ENCODE results near the gene ZNF26. TPM values are rescaled to one million over a fixed set of nuclear protein-coding genes. Genes with fewer than 3 reads are reported as not detected.
"Not testable (repeated sequence)": the region's sequence is repeated elsewhere in the genome, so short reads cannot be mapped to it uniquely, and the experiment has no call there.

The ZNF26 gene
- total RNA-seq, 1 donor from 2014 or later: 24.9 TPM

DNA sequence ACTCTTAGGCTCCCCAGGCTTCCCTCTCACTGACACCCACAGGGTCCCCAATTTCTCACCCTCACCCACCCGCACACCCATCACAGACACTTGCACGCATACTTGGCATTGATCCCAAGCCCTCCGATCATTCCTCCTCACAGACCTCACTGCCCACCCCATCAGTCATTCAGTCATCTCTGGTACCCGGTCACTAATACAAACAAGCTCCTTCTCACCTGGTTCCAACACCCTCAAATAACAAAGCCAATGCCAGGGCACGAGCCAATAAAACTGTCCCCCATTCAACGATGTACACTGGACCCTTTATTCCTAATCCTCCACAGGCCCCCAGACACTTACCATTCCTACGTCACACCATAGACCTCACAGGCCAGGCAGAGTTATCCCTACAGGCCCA, 32.4 kb upstream of the ZNF26 start:
- TF ChIP-seq CTCF (IDR thresholded peaks at IDR 0.05): no peak
- Mint-ChIP-seq H3K27ac (no peak overlapping the region), H3K4me3 (no peak overlapping the region), H3K4me1 (peaks cover 32% of the 10 kb centered on the region), H3K27me3 (no peaks in the 10 kb centered on the region), H3K9me3 (no peaks in the 10 kb centered on the region), H3K36me3 (ENCODE audit: low read depth) (peaks cover 21% of the 10 kb centered on the region)
- POLR2A ChIA-PET: no interaction called here
- intact Hi-C loops (cut with micrococcal nuclease): no loop called here
- CTCF ChIA-PET: no interaction called here
- DNase-seq (no peak), ATAC-seq (ENCODE audit: low read depth) (no peak)

- POLR2A ChIA-PET: interaction anchor here (0.9 to 2.9 kb wide), 2 partner anchors 32 to 82 kb away, joined by 3 to 20 read pairs; partner anchors contain the start of gene ZNF26
- no peak for DNase-seq
Measured at GRCh38 chr12:132954471-132955048, 31.6 kb upstream of the ZNF26 start.

DNA sequence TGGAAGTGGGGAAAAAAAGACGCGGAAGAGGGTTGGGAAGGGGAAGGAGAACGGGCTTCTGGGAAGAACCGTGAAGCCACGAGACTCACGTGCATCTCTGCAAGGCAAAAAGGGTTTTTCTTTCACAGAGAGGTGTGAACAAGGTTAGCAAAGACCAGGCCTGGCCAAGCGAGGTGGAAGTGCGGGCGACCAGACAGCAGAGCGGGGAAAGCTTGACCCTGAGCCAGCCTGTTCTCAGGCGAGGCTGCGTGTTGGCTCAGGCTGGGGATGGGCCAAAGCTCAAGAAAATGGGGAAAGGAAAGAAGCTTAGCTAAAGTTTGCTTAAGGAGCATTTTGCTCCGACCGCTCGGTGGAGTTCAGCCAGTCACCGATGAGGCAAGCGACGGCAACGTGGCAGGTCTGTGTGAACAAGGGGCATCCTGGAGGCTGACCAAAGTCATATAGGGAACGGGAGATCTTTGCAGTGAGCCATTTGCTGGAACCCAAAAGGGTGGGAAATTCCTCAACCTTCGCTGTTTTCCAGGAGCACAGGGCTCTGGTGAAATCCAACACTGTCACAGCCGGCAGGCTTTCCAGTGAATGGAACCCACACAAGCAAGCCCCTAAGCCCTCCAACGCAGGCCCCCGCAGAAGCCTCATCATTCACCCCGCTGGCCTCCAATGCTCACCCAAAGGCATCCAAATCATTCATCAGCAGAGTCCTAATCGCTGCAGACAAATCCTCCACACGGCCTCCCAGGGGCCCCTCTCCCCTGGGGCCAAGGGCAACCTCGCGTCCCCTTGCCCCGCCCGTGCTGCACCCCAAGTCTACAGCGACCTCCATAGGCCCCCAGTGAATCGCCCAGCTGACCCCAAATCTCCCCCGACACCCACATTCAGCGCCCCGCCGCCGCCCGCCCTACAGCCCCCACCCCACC, 30.8 kb upstream of the ZNF26 start:
- no peaks in the 10 kb centered on the region for H3K9me3 Mint-ChIP-seq
- ChIA-PET POLR2A (interaction anchor here (0.7 to 2.9 kb wide), 6 partner anchors 31 to 125 kb away, joined by 3 to 20 read pairs (median 6); partner anchors contain the start of genes CHFR and ZNF26), CTCF (interaction anchor here (1.3 kb wide), 1 partner anchor 226 kb away, joined by 3 read pairs; the partner anchor contains the start of gene ZNF268)
- intact Hi-C loops (cut with micrococcal nuclease): loop anchor here (1.0 to 2.0 kb wide), 9 partner anchors 31 to 226 kb away; partner anchors contain the start of genes CHFR, GOLGA3, ZNF10 and ZNF140
- peak overlapping the region; percentile 96 for H3K4me3 Mint-ChIP-seq
- TF ChIP-seq CTCF (IDR thresholded peaks at IDR 0.05): no peak
- H3K27me3 Mint-ChIP-seq: no peaks in the 10 kb centered on the region
- DNase-seq: no peak
- peaks cover 14% of the 10 kb centered on the region for H3K36me3 Mint-ChIP-seq (ENCODE audit: low read depth)
- peak overlapping the region; percentile 82 for H3K27ac Mint-ChIP-seq
- H3K4me1 Mint-ChIP-seq: peaks cover 33% of the 10 kb centered on the region
- ATAC-seq (ENCODE audit: low read depth): peak; percentile 75

More at GRCh38 chr12:132954471-132955048, 31.6 kb upstream of the ZNF26 start:
- CTCF ChIA-PET: no interaction called here
- H3K4me3 Mint-ChIP-seq: peak overlapping the region; percentile 96
- peak overlapping the region; percentile 82 for H3K27ac Mint-ChIP-seq
- TF ChIP-seq CTCF (IDR thresholded peaks at IDR 0.05): no peak
- H3K27me3 Mint-ChIP-seq: no peaks in the 10 kb centered on the region
- ATAC-seq (ENCODE audit: low read depth): no peak
- H3K36me3 Mint-ChIP-seq (ENCODE audit: low read depth): peaks cover 13% of the 10 kb centered on the region
- intact Hi-C loops (cut with micrococcal nuclease): no loop called here
- H3K4me1 Mint-ChIP-seq: peaks cover 32% of the 10 kb centered on the region
- no peaks in the 10 kb centered on the region for H3K9me3 Mint-ChIP-seq

DNA sequence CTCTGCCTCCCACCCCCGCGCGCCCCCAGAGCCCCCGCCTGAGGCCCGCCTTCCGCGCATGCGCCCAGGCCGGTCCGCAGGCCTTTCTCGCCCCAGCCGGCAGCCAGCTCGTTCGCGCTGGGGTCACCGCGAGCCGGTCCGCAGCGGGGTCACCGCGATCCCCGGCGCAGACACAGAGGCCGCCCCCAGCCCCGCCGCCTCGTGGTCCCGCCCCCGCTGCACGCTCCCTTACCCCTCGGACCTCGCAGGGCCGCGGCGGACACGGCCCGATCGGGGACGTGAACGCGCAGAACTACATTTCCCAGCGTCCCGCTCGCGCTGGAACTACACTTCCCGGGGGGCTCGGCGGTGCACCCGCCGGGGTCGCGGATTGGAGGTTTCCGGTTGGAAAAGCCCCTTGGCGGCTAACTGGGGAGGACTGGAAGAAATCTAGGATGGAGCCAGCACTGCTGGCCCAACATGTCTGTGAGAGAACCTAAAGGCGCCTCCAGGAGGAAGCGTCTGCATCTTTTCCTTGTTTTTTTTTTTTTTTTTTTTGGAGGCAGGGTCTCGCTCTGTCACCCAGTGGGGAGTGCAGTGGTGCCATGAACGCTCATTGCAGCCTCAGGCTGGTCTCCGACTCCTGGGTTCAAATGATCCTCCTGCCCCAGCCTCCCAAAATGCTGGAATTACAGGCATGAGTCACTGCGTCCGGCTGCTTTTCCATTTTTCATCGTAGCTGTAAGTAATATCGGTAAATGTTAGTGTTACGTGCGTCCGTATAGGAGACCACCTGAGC, 30.0 kb upstream of the ZNF26 start, which contains the start of gene ZNF605:
ZNF605 (minus strand) TSS at position 296 of the 778 bp plus-strand sequence. CDS start 10,671 bp downstream, outside the sequence.
- peak within 1 kb of the TSS; percentile 93 for H3K27ac Mint-ChIP-seq
- CTCF ChIA-PET: interaction anchor here (1.3 kb wide), 1 partner anchor 226 kb away, joined by 3 read pairs; the partner anchor contains the start of gene ZNF268
- intact Hi-C loops (cut with micrococcal nuclease): loop anchor here (1.0 to 2.0 kb wide), 9 partner anchors 30 to 225 kb away; partner anchors contain the start of genes CHFR, GOLGA3, ZNF10 and ZNF140
- POLR2A ChIA-PET: interaction anchor here (0.6 to 2.9 kb wide), 8 partner anchors 30 to 507 kb away, joined by 3 to 20 read pairs (median 6); partner anchors contain the start of genes CHFR and ZNF26
- DNase-seq: peak; percentile 87
- H3K27me3 Mint-ChIP-seq: no peaks in the 10 kb centered on the region
- peak; percentile 89 for ATAC-seq (ENCODE audit: low read depth)
- peaks cover 14% of the 10 kb centered on the region for H3K36me3 Mint-ChIP-seq (ENCODE audit: low read depth)
- H3K4me1 Mint-ChIP-seq: peaks cover 33% of the 10 kb centered on the region
- no peaks in the 10 kb centered on the region for H3K9me3 Mint-ChIP-seq
- peak within 1 kb of the TSS; percentile 96 for H3K4me3 Mint-ChIP-seq
- TF ChIP-seq CTCF (IDR thresholded peaks at IDR 0.05): no peak

DNA sequence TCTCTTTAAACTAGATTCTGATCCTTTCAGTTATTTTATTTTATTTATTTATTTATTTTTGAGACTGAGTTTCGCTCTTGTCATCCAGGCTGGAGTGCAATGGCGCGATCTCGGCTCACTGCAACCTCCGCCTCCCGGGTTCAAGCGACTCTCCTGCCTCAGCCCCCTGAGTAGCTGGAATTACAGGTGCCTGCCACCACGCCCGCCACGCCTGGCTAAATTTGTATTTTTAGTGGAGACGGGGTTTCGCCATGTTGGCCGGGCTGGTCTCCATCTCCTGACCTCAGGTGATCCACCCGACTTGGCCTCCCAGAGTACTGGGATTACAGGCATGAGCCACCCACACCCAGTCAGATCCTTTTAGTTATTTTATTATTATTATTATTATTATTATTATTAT, 24.4 kb upstream of the ZNF26 start:
- H3K27me3 Mint-ChIP-seq; H3K4me1 Mint-ChIP-seq; H3K4me3 Mint-ChIP-seq; CTCF ChIA-PET; H3K27ac Mint-ChIP-seq; POLR2A ChIA-PET; H3K9me3 Mint-ChIP-seq; DNase-seq; intact Hi-C loops (cut with micrococcal nuclease); ATAC-seq (ENCODE audit: low read depth): not testable (repeated sequence)
- peaks cover 29% of the 10 kb centered on the region for H3K36me3 Mint-ChIP-seq (ENCODE audit: low read depth)

- H3K36me3 Mint-ChIP-seq (ENCODE audit: low read depth): peaks cover 31% of the 10 kb centered on the region
- H3K4me3 Mint-ChIP-seq; ATAC-seq (ENCODE audit: low read depth); H3K4me1 Mint-ChIP-seq; H3K27me3 Mint-ChIP-seq; POLR2A ChIA-PET; H3K9me3 Mint-ChIP-seq; DNase-seq; intact Hi-C loops (cut with micrococcal nuclease); H3K27ac Mint-ChIP-seq; CTCF ChIA-PET: not testable (repeated sequence)
Measured at GRCh38 chr12:132963947-132964346, 22.2 kb upstream of the ZNF26 start.

Measured in activated B cell treated with CpG ODN at 0.5 μM for 24 hours (primary cell).